Stimulated activated CD4-positive, alpha-beta T cell treated with anti-CD3 and anti-CD28 coated beads, Interleukin-12 subunit alpha, Interleukin-12 subunit beta, amount 100 ng/mL, for 4 hours (primary cell): ENCODE results near the gene EML1.

ENCODE experiments used
- DNase-seq: peaks from one replicate; pipeline ENCODE4 v3.0.0-alpha.2; 2020

EML1 gene, protein sequence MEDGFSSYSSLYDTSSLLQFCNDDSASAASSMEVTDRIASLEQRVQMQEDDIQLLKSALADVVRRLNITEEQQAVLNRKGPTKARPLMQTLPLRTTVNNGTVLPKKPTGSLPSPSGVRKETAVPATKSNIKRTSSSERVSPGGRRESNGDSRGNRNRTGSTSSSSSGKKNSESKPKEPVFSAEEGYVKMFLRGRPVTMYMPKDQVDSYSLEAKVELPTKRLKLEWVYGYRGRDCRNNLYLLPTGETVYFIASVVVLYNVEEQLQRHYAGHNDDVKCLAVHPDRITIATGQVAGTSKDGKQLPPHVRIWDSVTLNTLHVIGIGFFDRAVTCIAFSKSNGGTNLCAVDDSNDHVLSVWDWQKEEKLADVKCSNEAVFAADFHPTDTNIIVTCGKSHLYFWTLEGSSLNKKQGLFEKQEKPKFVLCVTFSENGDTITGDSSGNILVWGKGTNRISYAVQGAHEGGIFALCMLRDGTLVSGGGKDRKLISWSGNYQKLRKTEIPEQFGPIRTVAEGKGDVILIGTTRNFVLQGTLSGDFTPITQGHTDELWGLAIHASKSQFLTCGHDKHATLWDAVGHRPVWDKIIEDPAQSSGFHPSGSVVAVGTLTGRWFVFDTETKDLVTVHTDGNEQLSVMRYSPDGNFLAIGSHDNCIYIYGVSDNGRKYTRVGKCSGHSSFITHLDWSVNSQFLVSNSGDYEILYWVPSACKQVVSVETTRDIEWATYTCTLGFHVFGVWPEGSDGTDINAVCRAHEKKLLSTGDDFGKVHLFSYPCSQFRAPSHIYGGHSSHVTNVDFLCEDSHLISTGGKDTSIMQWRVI

DNA sequence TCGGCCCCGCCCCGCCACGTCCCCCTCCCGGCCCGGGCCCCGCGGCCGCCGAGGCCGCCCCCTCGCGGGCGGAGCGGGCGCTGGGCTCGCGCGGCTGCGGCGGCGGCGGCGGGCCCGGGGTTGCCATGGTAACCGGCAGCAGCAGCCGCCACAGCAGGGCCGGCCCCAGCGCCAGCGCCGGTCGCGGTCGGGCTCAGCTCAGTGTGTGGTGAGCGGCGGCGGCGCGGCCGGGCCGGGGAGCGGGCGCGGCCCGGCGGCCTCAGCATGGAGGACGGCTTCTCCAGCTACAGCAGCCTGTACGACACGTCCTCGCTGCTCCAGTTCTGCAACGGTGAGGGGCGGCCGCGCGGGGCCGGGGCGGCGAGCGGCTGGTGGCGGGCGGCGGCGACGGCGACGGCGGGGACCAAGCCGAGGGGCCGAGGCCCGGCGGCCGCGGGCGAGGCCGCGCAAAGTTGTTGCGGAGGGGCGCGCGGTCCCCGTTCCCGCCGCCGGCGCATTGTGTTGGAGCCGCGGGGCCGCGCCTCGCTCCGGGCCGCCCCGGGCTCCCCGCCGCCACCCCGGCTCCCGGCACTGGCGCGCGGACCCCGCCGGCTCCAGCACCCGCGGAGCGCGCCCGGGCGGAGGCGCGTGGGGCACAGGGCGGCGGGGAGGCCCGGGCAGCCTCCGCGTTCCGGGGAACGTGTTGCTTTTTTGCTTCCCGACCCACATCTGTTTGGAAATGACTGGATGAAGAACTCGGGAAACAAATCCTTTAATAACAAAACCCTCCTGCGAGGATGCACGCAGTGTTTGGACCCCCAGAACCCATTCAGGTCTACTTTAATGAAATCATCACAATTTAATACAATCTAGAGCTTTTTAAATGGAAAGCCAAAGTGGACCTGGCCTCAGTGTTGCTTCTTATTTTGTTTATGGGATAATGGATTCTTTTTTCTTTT lies at the start of gene EML1:
TSS of gene EML1 (plus strand) at position 201 of the 938 bp plus-strand sequence. CDS start at position 265, 64 bp downstream.
- peak; percentile 75 for DNase-seq

DNA sequence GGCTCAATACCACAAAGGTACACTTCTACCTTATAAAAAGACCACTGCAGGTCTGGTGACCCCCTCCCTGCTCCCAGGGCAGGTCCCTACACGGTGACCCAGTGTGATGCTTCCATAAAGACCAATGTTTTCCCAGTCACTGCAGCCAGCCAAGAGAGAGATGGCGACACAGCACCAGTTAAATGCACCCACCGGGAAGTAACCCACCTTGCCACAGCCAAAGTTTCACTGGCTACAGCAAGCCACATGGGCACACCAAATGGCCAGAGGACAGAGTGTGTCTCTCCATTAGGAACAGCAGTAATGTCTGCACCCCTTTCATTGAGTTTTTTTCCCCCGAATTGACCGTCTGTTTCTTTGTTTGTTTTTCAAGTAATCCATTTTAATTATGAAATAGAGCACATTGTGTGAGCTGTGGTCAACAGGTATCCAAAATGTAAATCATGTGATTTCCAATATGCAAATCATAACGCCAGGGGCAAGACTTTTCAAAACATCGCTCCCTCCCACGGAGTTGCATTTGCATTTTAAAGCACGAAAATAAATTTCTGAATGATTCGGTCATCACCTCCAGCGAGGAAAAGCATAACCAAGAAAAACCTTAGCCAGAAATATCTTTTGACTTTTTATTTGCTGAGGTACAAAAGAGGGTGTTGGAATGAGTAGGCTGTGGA lies 48.9 kb upstream of the EML1 start:
- DNase-seq, result no peak

DNA sequence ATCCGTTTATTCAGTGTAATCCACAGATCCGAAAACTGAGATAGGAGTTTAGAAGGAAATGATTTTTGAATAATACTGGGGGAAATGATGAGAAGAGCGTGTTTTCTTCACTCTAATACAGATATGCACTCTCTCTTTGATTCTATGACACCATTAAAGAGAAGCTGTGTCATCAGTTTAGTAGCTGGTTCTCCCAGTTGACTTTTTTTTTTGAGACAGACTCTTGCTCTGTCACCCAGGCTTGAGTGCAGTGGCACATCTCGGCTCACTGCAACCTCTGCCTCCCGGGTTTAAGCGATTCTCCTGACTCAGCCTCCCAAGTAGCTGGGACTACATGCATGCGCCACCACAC lies 48.4 kb upstream of the EML1 start:
- no peak for DNase-seq

DNA sequence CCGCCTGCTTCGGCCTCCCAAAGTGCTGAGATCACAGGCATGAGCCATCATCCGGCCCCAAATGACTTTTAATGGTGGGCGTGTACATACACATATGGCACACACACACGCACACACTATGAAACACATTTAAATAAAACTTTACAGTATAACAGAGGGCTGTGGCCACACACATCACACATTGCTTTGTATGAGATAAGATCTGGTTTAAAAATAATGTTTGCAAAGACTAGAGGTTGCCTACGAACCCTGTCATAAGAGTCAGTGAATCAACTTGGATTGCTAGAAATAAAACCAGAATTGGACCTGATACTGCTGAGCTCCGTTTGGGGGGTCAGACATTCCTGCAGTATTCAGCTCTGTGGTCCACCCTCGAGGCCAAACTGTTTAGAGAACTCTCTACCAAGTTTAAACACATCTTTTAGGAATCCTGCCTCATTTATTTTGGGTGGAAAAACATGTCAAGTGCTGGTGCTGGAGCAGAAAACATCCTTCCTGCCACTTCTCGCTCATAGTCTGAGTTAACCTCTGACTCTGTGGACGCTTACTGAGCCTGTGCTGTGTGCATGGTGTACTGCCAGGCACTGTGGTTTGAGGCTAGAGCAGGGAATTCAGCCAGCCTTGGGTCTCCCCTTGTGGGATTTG lies 47.8 kb upstream of the EML1 start:
- no peak for DNase-seq

DNA sequence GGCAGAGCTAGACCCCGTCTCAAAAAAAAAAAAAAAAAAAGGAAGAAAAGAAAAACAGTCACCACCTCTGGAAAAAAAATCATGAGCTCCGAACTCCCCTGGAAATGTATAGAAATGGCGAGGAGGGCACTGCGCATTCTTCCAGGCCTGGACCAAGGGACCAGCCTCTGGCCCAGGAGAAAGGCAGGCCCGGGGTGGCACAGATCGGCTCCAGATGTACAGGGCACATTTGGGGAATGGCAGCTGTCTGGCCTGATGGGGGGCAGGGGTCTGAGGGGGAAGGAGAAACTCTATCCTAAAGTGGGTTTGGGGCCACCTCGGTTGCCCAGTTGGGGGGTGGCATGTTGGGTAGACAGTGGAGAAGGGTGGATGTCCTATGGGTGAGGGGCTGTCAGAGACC lies 46.0 kb upstream of the EML1 start:
- DNase-seq, result no peak

DNA sequence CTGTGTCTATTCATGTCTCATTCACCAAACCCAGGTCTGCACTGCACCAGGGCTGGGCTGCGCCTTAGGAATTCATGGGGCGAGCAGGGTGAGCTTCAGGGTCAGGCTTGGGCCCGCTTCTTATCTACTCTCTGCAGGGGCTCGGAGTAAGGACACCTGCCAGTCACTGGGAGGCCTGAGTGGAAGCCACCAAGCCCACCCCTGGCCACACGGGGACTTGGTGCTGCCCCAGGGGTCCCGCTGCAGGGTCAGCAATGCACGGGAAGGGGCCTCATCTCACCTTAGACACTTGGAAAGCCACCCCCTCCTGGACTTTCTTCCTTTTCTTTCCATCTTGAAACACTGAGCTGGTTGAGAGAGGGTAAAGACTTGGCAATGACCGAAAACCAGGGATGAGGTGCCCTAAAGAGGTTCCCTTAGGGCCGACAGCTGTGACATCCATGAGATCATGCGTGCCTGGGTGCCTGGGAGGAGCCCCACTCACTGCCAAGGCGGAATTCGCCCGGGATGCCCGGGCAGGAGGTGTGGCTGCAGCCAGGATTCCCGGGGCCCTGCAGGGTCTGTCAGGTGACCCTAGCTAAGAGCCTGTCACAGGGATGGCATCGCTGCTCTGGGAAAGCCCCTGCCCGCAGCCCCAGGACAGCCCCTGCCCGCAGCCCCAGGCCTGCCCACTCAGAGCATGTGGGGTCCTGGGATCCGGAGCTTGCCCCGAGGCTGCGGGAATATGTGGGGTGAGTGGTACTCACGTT lies 45.5 kb upstream of the EML1 start:
- DNase-seq, result no peak

DNA sequence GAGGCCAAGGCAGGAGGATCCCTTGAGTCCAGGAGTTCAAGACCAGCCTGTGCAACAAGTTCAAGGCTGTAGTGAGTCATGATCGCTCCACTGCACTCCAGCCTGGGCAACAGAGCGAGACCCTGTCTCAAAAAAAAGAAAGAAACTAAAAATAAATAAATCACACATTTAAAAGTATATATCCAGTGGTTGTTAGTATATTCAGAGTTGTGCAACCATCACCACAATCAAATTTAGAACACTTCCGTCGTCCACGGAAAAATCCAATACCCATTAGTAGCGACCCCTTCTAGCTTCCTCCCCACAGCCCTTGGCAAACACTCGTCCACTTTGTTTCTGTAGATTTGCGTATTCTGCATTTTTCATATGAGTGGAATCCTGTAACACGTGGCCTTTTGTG lies 44.7 kb upstream of the EML1 start:
- no peak for DNase-seq

DNA sequence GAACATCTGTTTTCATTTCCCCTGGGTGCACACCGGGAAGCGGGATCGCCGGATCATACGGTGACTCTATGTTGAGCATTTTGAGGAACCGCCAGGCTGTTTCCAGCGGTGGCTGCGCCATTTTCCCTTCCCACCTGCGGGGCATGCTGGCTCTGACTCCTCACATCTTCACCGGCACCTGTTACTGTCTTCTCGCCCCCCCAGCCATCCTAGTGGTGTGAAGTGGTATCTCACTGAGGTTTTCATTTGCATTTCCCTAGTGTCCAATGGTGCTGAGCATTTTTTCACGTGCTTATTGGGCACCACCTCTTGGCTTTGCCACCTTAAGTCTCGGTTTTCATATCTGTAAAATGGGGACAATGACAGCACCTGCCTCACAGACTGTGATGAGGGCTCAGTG lies 44.1 kb upstream of the EML1 start:
- no peak for DNase-seq

DNA sequence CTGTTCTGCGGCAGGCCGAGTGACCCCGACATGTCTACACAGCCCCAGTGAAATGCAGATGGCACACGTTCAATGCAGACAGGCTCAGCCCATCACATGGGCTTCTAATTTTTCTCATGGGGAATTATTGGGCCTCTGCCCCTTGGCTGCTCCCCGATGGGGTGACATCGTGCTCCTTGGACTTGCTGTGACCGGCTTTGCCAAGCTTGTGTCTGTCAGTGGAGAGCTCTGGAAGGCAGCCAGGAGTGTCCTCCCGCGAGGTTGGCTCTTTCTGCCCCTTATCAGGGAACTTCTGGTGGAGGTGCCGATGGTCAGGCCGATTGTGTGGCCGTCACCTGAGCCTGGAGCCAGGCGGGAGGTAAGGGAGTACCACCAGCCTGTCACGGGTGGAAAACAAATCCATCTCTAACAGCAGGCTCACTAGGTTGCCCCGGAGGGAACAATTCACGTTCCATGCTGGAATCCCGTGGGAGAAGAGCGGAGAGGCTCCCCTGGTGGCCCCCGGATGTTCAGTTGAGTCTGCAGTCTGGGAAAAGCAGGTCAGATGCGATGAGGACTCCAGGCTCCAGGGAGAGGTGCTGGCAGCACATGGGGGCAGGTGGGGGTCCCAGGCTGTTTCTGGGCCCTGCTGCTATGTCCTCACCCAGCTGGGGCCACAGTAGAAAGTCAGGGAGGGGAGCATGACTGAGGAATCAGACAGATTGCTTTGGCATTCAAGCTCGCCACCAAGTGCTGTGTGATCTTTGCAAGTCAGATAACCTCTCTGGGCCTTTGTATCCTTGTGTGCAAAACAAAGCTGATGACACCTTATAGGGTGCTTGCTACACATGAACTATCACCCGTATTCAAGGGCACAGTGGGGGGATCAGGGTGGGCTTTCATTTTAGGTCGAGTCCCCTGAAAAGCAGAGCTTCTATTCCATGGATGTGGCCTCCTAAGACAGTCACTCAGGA lies 43.2 kb upstream of the EML1 start:
- no peak for DNase-seq

DNA sequence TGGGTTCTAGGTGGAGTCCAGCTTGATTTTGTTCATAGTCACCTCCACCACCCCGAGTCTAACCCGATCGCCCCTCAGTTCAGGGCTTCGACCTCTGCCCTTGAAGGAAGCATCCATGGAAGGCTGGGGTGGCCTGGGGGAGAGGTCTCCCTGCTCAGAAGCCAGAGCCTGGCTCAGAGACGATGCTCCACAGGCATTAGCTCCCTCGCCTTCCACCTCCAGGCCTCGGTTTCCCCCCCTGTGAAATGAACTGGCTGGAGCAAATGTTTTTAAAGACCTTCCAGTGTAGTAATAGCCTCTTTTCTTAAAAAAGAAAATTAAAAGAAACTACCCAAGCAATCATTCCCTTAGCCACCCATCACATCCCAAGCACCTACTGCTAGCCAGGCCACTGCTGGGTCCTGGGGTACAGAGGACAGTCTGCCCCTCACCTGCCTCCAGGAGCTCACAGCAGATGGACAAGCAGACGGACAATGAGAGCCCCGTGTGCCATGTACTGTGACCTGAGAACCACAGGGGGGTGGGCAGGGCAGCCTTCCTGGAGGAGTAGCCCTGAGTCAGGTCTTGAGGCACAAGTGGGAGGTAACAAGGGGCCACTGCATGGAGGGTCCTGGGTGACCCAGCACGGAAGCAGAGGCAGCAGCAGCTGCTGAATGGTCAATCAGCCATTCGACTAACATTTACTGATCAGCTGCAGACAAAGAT lies 42.3 kb upstream of the EML1 start:
- no peak for DNase-seq

DNA sequence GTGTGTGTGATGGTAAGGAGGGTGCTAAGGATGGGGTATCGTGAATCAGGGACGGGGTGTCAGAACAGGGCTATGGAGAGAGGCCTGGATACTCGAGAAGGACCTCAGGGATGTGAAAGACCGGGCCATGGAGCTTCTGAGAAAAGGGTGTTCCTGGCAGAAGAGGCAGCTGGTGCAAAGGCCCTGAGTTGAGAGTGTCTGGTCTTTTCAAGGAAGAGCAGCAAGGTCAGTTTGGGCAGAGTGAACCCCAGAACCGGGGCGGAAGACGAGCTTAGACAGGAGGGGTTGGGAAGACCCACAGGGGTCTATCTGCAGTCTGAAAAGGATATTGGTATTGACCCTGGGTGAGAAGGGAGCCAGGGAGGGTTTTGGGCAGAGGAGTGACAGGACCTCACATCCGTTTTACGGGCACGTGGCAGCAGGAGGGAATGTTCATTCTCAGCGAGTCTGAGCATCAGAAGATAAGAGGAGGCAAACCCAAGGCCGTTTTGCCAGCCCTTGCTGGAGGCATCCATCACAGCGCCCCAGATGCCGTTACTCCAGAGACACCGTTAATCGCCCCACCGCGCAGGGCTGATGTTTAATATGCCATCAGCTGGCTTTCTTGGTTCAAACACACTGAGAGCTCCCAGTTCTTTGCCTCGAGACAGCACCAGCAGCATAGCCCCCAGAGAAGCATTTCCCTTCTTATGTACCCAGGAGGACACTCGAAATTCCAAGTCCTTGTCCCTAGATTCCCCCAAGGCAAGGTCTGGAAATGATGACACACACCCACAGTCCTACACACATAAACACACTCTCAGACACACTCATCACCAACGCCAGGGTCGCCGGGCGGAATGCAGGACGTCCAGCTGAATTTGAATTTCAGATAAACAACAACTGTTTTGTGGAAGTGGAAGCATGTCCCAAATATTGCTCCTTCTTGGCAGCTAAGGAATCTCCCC lies 41.4 kb upstream of the EML1 start:
- no peak for DNase-seq

DNA sequence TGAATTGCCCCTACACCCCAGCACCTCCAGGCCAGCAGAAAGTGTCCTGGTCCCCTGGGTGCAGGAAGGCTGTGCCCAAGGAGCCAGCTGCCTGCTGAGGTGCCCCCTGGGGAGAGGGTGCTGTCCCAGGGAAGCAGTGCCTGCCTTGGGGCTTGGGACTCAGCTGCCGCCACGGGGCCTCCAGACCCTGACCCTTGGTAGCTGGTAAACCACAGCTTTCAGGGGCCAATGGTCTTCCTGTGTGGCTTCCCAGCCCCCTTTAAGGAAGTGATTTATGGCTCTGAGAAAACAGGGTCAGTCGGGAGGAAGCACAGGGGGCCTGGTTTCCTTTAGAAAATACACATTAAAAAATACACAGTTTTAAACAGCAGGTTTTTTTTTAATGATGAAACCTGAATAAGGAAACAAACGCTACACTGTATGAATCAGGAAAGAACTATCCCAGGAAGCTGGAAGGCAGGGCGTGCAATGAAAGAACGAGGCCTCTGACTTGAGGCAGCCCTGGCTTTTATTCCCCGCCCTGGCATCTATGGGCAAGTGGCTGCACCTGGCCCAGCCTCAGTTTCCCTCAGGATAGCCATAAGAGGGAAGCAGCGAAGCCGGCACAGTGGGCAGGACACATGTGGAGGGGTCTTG lies 40.6 kb upstream of the EML1 start:
- no peak for DNase-seq

DNA sequence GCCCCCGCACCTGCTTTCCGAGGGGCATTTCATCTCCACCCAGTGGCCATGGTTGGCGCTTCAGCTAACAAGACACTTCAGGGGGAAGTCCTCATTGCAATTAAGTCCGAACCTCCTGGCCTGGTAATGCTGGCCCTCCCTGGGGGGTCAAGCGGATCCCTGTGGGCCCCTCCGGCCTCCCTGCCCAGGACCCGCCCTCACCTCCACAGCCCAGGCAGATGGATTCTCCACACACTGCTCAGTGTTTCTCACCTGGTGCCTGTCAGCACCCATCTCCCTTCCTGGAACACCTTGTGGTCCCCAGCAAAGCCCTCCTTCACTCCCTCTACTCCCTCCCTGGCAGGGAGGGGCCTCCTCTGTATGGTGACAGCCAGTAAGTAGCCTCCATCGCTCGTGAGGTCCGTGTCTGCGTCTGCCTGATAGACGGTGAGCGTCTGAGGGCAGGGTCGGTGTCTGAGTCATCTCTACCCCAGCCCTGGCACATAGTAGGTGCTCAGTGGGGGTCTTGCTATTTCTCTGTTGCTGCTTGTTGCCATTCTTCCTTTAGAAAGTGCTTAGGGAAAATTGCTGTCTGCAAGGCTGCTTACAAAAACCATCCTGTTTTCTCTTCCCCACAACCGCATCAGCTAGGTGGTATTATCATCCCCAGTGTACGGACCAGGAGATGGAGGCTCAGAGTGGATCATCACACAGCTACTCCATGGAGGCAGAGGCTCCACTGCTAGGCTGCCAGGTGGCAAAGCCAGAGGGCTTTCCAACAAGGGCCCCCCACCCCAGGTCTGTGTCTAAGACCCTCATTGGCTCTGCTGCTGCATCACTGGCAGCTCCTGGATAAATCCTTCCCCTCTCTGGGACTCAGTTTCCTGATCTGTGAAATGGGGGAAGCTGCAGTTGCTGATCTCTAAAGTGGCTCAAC lies 39.7 kb upstream of the EML1 start:
- DNase-seq, result no peak

DNA sequence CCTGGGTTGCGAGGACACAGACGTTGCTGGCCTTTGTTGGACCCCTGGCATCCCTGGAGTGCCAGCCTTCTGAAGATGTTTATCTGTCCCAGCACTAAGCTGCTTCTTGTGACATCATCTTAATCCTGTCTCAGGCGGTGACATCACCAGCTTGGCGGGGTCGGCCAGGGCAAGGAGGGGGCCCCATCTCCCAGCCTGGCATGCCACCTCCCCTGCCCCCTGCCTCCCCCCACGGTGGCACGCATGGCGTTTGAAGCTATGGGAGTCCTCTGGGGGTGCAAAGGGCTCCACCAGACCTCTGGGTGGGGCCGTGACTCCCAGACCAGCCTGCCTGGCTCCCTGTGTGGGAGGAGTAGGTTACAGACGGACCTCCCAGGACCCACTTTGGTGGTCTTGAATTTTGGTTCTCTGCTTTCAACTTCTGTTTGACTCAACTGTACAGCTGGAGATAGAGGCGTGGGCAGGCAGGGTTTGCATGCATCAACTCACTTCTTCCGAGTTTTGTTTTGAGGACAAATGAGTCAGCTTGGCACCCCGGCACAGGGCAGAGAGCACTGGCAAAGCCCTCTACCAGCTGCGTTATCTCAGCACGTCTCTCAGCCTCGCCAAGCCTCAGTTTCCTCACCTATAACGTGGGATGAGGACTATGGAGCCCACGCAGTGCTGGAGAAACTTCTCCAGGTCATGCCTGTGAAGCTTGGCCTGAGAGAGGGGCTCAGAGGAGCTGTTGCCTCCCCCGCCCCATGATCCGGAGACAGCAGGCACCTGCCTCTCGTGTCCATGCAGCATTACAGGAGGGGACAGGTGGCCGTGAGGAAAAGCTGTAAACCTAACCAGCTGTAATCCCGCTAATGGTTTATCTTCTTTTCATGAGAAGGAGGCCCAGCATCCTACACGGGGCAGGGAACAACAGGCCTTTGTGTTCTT lies 38.8 kb upstream of the EML1 start:
- DNase-seq, result no peak

DNA sequence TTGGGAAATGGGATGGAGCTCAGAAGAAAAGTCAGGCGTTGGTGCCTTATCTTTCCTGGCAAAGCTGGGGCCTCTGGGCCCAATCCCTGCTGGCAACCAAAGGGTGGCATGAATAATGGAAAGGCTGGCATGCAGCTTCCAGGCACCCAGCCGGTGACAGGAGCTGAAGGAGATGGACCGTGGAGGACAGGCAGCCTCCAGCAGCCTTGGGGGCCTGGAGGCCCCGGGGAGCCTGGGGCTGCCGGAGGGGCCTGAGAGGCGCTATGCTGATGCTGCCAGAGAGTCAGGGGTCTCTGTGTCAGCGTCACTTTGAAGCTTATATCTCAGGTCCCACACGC lies 38.2 kb upstream of the EML1 start:
- no peak for DNase-seq
